Upper lobe of right lung (tissue), 1 donor: ENCODE results near the gene UPB1. TPM values are rescaled to one million over a fixed set of nuclear protein-coding genes. Genes with fewer than 3 reads are reported as not detected.
A peak's percentile ranks its signal among the peaks of the same experiment; 100 is the strongest.

Source experiments
- ATAC-seq: fragments of 200-7000 bp; cut with Tn5 transposase; one replicate; pipeline ENCODE4 v1.9.1; 2020; ENCODE audit warnings: mild to moderate bottlenecking, moderate library complexity
- DNase-seq: peaks from one replicate; pipeline ENCODE4 v3.0.0-alpha.2; 2020
- H3K27ac ChIP-seq: fragments of 200-600 bp; one replicate; pipeline ENCODE4 v1.8.0; 2022
- H3K27me3 ChIP-seq: fragments of 200-600 bp; one replicate; pipeline ENCODE4 v1.8.0; 2022; ENCODE audit warnings: mild to moderate bottlenecking
- H3K36me3 ChIP-seq: fragments of 200-600 bp; one replicate; pipeline ENCODE4 v1.8.0; 2022
- H3K4me1 ChIP-seq: fragments of 200-600 bp; one replicate; pipeline ENCODE4 v1.8.0; 2022
- H3K4me3 ChIP-seq: fragments of 200-600 bp; one replicate; pipeline ENCODE4 v1.8.0; 2022; ENCODE audit warnings: mild to moderate bottlenecking
- H3K9me3 ChIP-seq: fragments of 200-600 bp; one replicate; pipeline ENCODE4 v1.8.0; 2022
- intact Hi-C: fragments of 100-400 bp; cut with DNase I; formaldehyde crosslinking; loops from one replicate; pipeline ENCODE4 v1.11.0; 2022
- long read RNA-seq: library from polyadenylated mRNA; unstranded; transcript quantifications from one replicate; pipeline ENCODE4 v2.0.0, GENCODE V29; 2021
- total RNA-seq: library from RNA; stranded (reverse); fragmentation: NEBNext Ultra II Directional; extraction: Animal tissue kit (Norgen Biotek cat#: 25700); gene quantifications from one replicate; pipeline ENCODE4 v1.2.1, GENCODE V29; 2021
- TF ChIP-seq, protein P1 (sequence below): fragments of 200-600 bp; IDR thresholded peaks from one replicate; pipeline ENCODE4 v1.8.0; 2022; ENCODE audit warnings: antibody characterized with exemption
- donor health status: DM: no; HTN: yes; CAD: no; lungs with severe emphysema.

UPB1 gene
- total RNA-seq, result 1.5 TPM
- long read RNA-seq, partial matches to known transcripts, result 2 of 4 reads
- long read RNA-seq, other reads (novel, unspliced or antisense), result 2 of 4 reads

DNA sequence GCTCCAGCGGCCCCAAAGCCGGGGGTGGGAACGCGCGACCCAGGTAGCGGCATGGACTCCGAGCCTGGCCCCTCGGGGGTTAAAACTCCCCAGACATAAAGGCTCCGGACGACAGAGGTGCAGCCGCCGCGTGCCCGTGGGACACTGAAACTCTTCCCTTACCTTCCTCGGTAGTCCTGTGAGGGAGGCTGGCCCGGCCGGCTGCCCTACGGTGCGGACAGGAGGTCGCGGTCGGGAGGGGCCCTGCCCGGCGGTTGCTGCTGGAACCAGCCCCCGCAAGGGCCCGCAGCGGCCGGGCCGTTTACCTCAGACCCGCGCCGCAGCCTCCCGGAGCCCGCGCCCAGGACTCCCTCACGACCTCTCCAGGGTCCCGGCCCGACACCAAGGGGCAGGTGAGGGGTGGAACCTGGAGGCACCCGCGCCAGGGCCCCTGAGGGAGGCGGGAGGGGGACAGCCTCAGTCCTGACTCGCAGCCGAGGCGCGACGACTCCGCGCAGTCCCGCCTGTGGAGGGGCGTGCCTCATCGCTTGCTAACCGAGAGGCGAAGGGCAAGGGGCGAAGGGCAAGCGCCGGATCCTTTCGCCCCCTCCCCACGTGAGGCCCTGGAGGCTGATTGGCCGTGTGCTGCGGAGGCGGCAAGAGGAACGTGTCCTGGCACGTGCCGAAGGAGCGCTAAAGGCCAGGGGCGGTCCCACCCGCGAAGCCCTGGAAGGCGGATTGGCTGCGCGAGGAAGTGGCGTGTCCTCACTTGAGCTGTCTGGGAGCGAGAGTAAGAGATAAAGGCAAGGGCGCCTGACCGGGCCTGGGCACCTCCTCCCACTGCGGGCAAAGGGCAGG, at the start of gene UPB1:
Gene UPB1, plus strand, starts transcription at position 805 of the 837 bp plus-strand sequence. CDS start 72 bp downstream, outside the sequence.
- no peaks in the 10 kb centered on the region for H3K9me3 ChIP-seq
- DNase-seq, result peak; percentile 60
- ATAC-seq, result peak; percentile 26
- intact Hi-C loops, result no loop called here
- peaks cover 17% of the 10 kb centered on the region for H3K27me3 ChIP-seq
- TF ChIP-seq, protein P1, sequence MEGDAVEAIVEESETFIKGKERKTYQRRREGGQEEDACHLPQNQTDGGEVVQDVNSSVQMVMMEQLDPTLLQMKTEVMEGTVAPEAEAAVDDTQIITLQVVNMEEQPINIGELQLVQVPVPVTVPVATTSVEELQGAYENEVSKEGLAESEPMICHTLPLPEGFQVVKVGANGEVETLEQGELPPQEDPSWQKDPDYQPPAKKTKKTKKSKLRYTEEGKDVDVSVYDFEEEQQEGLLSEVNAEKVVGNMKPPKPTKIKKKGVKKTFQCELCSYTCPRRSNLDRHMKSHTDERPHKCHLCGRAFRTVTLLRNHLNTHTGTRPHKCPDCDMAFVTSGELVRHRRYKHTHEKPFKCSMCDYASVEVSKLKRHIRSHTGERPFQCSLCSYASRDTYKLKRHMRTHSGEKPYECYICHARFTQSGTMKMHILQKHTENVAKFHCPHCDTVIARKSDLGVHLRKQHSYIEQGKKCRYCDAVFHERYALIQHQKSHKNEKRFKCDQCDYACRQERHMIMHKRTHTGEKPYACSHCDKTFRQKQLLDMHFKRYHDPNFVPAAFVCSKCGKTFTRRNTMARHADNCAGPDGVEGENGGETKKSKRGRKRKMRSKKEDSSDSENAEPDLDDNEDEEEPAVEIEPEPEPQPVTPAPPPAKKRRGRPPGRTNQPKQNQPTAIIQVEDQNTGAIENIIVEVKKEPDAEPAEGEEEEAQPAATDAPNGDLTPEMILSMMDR, result no peak
- peak within 1 kb of the TSS; percentile 23 for H3K4me3 ChIP-seq
- no peaks in the 10 kb centered on the region for H3K36me3 ChIP-seq
- no peak within 1 kb of the TSS for H3K27ac ChIP-seq
- H3K4me1 ChIP-seq, result peaks cover 8% of the 10 kb centered on the region

DNA sequence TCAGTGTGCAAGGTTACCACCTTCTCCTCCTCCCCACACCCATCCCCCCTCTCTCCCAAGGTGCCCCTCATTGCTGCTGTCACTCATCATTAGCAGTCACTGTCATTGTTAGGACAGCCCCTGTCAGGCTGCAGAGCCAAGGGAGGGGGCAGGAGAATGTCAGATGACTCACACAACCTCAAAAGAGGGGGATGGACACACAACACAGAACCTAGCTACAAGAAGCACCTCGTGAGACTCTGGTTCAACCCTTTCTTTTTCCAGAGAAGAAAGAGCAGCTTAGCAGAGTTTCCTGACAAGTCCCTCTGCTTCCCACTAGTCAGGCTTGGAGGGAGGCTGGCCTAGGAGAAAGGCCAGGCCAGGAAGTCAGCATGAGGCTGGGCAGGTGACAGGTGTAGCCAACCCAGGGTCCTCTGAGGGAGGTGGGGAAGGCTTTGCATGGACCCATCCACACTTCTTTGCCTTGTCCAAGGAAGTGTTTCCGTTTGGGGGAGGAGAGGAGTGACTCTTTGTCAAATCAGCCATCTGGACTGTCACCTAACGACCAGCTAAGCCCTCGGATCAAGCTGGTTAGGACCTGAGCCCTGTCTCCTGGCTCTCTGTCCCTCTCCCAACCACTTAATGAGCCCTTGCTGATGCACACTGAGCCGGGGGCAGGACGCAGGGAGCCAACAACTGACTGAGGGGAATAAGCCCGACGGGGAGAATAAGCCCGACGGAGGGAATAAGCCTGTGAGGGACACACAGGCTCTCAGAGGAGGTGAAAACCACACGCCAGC, 49.5 kb upstream of the UPB1 start:
- TF ChIP-seq, protein P1, result no peak
- intact Hi-C loops, result no loop called here
- no peaks in the 10 kb centered on the region for H3K9me3 ChIP-seq
- H3K36me3 ChIP-seq, result peaks cover 10% of the 10 kb centered on the region
- DNase-seq (no peak), ATAC-seq (no peak)
- H3K4me3 ChIP-seq, result no peak overlapping the region
- H3K27me3 ChIP-seq, result no peaks in the 10 kb centered on the region
- H3K27ac ChIP-seq, result no peak overlapping the region
- H3K4me1 ChIP-seq, result peaks cover 9% of the 10 kb centered on the region

DNA sequence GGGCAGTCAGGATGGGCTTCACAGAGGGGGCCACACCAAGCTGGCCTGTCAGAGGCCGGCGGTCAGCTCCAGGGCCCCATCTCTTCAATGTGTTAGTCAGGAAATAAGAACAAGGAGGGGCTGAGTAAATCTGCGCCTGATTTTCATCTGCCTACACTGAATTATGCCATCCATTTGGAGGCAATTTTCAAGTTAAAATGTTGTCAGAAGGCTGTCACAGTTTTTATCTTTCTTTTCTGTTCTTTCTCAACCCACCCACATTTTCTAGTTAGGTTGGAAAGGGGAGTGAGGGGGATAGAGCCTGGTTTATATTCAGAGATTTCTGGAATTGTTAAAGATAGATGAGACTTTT, 48.9 kb upstream of the UPB1 start:
- ATAC-seq, result no peak
- Histone ChIP-seq H3K27me3 (no peaks in the 10 kb centered on the region), H3K27ac (no peak overlapping the region), H3K9me3 (peaks cover under 1% of the 10 kb centered on the region), H3K4me1 (peaks cover 9% of the 10 kb centered on the region), H3K4me3 (no peak overlapping the region), H3K36me3 (peaks cover 10% of the 10 kb centered on the region)
- intact Hi-C loops, result no loop called here
- DNase-seq, result no peak
- TF ChIP-seq, protein P1, result no peak

DNA sequence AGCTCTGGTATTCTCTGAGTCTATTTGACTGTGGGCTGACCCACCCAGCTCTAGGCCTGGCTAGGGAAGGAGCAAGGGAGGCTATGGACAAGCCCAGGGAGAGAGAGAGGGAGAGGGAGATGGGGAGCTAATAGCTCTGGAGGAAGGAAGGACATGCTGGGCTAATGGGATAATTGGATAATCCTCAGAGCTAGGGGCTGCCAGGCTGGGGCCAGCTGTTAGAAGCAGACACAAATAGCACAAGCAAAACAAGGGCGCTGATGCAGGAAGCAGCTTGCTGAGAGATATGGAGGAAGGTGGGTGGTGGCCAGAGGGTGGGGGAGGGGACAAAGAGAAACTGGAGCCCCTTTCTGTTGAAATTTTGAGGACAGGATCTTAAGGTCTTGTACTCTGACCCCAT, 44.5 kb upstream of the UPB1 start:
- DNase-seq (no peak), ATAC-seq (no peak)
- intact Hi-C loops, result no loop called here
- Histone ChIP-seq H3K4me3 (no peak overlapping the region), H3K36me3 (no peaks in the 10 kb centered on the region), H3K27ac (no peak overlapping the region), H3K27me3 (no peaks in the 10 kb centered on the region), H3K4me1 (peaks cover 11% of the 10 kb centered on the region), H3K9me3 (peaks cover 4% of the 10 kb centered on the region)
- TF ChIP-seq, protein P1, result no peak

DNA sequence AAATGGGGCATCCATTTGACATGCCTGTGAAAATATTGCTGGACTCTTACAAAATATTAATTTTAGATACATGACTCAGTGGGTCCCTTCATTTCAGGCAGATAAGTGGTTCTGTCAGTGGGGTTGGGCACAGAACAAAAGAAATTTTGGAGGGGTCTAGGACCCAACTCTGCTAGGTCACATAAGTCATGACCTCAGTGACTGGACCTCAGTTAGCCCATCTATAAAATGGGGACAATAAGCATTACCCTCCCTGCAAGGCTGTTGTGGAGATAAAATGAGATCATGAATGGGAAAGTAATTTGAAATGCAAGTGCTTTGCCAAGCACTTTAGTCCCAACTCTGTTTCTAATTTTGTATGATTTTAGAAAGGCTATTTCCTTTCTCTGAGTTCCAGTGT, 44.0 kb upstream of the UPB1 start:
- ATAC-seq, result no peak

More for the DNA sequence above, 44.0 kb upstream of the UPB1 start:
- TF ChIP-seq, protein P1, result no peak
- DNase-seq, result no peak
- Histone ChIP-seq H3K9me3 (peaks cover 4% of the 10 kb centered on the region), H3K4me1 (peaks cover 12% of the 10 kb centered on the region), H3K27ac (no peak overlapping the region), H3K27me3 (no peaks in the 10 kb centered on the region), H3K4me3 (no peak overlapping the region), H3K36me3 (no peaks in the 10 kb centered on the region)
- intact Hi-C loops, result no loop called here
